Endometrial microvascular endothelial cells (primary cell): ENCODE data around the gene LYRM1. TPM values are rescaled to one million over a fixed set of nuclear protein-coding genes. Genes with fewer than 3 reads are reported as not detected.

ENCODE experiments used
- in situ Hi-C: cut with HindIII; loops from 2 replicates; pipeline ENCODE4 v1.10.0; 2017; ENCODE audit warnings: low sequenced_read_pairs, low pct_unique_long_range_greater_than_20kb; ENCODE audit errors: inconsistent ontology term
- total RNA-seq: library from RNA; depleted of rRNA; stranded (reverse); fragments of >200 nt; gene quantifications from one replicate; pipeline ENCODE4 v1.2.3, GENCODE V29; 2015; ENCODE audit errors: inconsistent ontology term

LYRM1 gene
- total RNA-seq, 1 donor from 2014 or later: 65.9 TPM

DNA sequence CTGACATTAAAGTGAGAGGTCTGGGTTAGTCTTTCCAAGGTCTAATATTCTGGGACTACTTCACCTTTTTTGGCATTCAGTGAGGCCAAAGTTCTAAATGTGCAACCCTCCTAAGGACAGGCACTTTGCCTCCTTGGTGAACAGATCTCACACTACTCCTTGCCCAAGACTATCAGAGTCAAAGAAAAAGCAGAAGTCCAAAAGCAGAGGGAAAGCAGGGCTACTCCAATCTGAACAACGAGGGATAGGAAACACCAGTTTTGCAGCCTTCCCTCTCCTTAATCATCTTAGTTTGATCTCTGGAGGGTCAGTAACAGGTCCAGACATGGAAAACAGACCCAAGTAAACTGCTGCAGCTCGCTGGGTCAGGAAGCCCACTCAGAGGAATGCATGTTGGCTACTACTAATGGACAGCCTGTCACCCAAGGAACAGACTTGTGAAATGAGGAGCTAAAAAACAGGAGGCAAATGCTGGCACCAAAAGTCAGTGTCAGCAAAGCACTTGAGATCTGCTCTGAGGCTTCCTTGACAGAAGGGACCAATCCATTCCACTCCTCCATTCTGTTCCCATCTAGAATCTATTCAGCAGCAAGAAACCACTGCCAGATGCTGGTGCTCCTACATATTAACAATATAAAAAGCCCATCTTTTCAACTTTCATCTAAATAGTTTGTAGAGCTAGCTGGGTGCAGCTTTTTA, 30.3 kb upstream of the LYRM1 start:
- in situ Hi-C loops: no loop called here

- in situ Hi-C loops: no loop called here
Measured at GRCh38 chr16:20871258-20871657, 29.3 kb upstream of the LYRM1 start.

DNA sequence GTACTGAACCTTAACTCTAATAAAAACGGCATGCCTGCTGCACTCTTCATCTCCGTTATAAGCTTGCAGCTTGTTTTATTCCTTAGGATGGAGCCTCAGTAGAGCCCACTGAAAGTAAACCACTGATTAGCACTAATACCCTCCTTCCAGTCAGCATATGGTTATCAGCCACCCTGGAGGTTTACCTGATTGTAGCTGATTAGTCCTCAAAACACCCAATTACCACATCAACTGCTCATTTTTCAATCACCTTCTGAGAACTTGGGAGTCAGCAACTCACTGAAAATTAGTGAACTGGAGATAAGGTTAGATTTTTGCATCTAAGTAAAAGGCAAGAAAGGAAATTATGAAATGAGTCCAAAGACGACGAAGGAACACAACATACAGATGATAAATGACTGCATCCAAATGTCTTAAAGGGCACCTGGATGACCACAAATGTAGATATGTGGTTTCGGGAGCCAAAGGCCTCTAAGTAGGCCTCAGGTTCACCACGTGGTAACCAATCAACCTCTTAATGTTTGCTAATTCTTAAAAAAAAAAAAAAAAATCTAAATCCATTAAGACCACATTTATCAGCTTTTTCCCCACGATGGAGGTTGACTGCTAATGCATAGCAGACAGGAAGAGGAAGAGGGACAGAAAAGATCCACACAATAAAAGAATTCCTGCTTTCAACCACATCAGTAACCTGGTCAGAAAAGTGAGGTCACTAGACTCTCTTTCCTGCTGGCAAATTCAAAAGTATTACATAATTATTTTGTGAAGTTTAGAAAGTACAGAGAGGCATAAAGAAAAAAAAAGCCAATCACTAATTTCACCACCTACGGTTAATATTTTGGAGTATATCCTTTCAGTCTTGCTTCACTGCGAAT, 28.4 kb upstream of the LYRM1 start:
- in situ Hi-C loops: no loop called here

- in situ Hi-C loops: no loop called here
Measured at GRCh38 chr16:20873331-20873730, 27.2 kb upstream of the LYRM1 start.

DNA sequence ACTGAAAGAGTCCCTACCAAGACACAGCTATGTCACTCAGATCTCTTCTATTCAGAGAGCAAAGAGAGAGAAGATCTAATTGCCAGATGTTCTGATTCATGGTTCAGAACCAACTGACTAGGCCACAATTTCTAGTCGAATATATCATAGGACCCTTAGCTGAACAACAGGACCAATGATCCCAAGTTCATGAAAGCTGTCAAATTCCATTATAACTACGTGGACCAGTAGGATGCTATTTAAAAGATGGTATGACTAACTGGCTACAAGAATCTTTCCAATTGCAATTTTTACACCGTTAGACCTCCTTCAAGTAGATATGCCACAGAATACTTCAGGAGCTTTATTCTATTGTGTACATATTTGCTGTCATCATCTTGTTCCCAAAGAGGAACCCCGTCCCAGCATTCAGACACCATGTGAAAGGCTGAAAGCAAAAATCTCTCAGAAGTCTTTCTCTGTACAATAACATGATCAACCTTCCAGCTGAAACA, 26.4 kb upstream of the LYRM1 start:
- in situ Hi-C loops: no loop called here

DNA sequence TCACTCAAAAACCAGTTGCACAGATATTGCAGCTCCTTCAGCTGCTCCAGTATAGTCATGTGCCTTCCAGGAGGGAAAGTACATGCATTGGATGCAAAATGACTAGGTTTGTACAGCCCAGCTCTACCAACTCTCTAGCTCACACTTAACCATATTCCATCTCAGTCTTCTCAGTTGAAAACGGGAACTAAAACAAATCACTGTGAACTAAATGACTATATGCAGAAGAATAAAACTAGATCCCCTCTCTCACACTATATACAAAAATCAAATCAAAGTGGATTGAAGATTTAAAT, 25.3 kb upstream of the LYRM1 start:
- in situ Hi-C loops: no loop called here

DNA sequence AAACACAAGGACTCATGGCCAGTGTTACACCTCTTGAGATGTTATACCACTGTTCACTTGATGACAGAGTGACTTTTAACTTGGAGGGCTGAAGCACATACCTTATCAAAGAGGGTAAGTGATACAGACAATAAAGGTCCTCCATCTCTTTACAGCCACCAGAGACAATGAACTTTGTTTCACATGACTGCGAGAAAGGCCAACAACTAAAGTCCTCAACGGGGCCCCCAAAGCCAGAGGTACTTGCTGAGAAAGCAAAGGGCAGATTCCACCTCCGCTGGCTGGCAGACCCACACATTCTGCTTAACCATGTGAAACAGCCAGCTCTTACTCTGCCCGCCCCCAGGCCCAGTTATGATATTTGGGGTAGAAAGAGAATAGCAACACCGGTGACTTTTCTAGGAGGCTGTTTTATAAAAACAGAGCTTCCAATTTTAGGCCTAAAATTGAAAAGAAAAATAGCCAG, 21.9 kb upstream of the LYRM1 start:
- in situ Hi-C loops: no loop called here

DNA sequence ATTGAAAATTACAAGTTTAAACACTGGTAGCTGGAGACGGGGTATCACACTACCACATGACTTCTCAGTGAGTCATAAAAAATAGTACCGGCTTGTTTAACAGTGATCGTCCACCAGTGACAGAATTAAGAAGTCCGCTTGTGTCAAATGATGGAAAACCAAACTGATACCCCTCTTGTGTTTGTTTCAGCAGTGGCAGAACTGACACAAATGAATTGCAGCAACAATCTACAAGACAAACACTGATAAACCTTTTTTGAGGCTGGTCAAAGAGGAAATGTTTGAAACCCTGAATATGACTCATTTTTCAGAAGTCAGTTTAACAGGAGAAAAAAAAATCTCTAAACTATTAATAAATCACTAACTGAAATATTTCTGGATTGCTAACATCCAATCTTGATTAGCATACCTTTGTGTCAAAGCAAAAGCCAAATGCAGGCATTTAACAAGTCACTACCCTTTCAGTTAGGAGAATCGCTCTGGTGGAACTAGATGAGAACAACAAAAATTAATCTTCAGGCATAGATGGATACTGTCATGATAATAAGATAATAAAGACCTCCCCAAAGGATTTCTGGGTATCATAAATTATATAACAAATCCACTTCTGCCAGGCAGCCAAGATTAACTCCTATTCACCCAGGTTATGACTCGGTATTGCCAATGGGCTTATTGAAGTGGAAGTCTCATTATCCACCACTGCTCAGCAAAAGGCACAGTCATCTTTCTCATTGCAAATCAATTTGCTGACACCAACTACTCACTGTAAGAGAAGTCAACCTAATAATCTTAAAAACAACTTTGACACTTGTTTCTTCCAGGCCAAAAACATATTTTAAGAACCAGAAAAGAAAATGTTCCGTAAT, 21.2 kb upstream of the LYRM1 start:
- in situ Hi-C loops: no loop called here

GRCh38 chr16:20880867-20881502, 19.6 kb upstream of the LYRM1 start:
- in situ Hi-C loops: no loop called here

DNA sequence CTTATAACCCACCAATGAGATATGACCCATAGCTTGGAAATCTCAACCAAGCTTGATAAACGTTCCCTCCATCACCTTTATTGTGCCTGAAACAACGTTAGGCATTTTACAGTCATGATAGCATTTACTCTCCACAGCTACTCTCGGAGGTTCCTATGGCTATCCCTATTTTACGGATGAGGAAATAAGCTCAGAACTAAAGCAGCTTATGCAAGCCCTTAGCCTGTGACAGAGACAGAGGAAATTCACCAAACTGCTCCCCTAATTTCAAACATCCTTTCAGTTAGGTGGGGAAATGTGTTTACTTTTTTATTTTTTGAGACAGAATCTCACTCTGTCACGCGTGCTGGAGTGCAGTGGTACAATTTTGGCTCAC, 19.1 kb upstream of the LYRM1 start:
- in situ Hi-C loops: no loop called here

DNA sequence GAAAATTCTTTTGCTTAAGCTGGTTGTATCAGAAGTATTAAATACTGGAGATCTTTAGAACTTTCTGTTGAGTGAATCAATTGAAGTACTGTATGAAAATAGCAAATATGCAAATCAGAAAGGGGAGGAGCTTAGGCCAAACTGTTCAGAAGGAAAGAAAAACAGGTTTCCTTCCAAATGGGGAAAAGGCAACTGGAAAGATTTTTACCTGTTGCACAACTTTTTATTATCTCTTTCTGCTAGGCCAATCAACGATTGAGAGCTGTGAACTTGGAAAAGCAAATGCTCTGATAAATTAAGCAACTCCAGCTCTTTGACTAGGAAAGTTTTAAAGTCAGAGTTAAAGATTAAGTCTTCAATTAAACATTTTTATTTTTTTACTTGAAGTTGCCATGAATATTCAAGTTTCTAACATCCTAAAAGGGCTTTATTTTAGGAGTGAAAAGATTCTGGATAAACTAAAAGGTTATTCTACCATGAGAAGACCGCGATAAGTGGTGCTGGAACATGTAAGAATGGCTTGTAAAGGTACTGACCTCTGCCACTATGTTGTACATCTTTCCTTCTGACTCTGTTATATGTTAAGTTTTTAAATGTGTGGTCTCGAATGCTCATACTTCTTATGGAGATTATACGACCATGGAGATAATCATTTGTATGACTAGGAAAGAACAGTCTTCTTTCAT, 16.9 kb upstream of the LYRM1 start:
- in situ Hi-C loops: no loop called here

- in situ Hi-C loops: no loop called here
Measured at GRCh38 chr16:20884240-20884556, 16.4 kb upstream of the LYRM1 start.

DNA sequence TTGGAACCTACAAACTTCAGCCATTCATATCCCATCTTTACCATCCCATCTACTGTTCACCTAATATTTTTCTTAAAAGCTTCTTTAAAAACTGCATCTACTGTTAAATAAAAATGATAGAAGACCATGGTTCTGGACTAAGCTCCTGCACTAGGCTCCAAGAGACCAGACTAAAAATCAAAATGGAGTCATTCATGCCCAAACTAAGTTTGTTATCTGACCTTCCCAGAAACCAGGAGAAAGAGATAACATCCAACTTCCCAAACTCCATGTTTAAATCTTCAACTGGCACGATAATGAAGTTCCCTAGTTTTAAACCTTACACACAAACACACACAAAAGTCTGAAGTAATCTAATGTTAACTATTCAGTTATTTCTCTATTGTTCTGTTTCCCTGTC, 14.3 kb upstream of the LYRM1 start:
- in situ Hi-C loops: no loop called here

GRCh38 chr16:20887207-20887606, 13.4 kb upstream of the LYRM1 start:
- in situ Hi-C loops: no loop called here

- in situ Hi-C loops: no loop called here
Measured at GRCh38 chr16:20889625-20890275, 10.8 kb upstream of the LYRM1 start.

- in situ Hi-C loops: no loop called here
Measured at GRCh38 chr16:20894388-20894787, 6.2 kb upstream of the LYRM1 start.

GRCh38 chr16:20897253-20897897, 3.2 kb upstream of the LYRM1 start:
- in situ Hi-C loops: no loop called here

GRCh38 chr16:20897922-20898321, 2.6 kb upstream of the LYRM1 start:
- in situ Hi-C loops: no loop called here
